ENCODE data around the gene WWOX. TPM values are rescaled to one million over a fixed set of nuclear protein-coding genes. Genes with fewer than 3 reads are reported as not detected.

Gene WWOX
- total RNA-seq, 6 experiments from 2014 or later: 13.0 to 24.3 (median 16.5) TPM

- H3K4me3 ChIP-seq: no peak overlapping the region
- 100% methylated on average over 1 of the region's 1 CpG for WGBS (ENCODE audit: insufficient coverage, low coverage, low lambda C conversion rate, missing lambda C conversion rate)
- no peaks in the 10 kb centered on the region for H3K27me3 ChIP-seq
- DNase-seq (no peak), ATAC-seq (no peak)
- intact Hi-C loops (cut with DNase I): no loop called here
- H3K36me3 ChIP-seq: no peaks in the 10 kb centered on the region
- TF ChIP-seq CTCF (IDR thresholded peaks at IDR 0.05) (no peak), POLR2A (IDR thresholded peaks at IDR 0.05) (no peak)
- H3K4me1 ChIP-seq: peaks cover 0 to 11% (median 0%) of the 10 kb centered on the region in 4 donors
- H3K9me3 ChIP-seq: no peaks in the 10 kb centered on the region
- no peak overlapping the region for H3K27ac ChIP-seq
Measured at GRCh38 chr16:78560997-78561396, 461.5 kb downstream of the WWOX start.

- intact Hi-C loops (cut with DNase I): no loop called here
- H3K9me3 ChIP-seq: no peaks in the 10 kb centered on the region
- TF ChIP-seq POLR2A (IDR thresholded peaks at IDR 0.05) (no peak), CTCF (IDR thresholded peaks at IDR 0.05) (no peak)
- H3K4me3 ChIP-seq: no peak overlapping the region
- 91% methylated on average over 6 of the region's 6 CpGs for WGBS (ENCODE audit: insufficient coverage, low coverage, low lambda C conversion rate, missing lambda C conversion rate)
- H3K27ac ChIP-seq: no peak overlapping the region
- DNase-seq: no peak
- peaks cover 0 to 5% (median 0%) of the 10 kb centered on the region in 4 donors for H3K4me1 ChIP-seq
- H3K27me3 ChIP-seq: no peaks in the 10 kb centered on the region
- ATAC-seq: no peak
- H3K36me3 ChIP-seq: no peaks in the 10 kb centered on the region
Measured at GRCh38 chr16:78562111-78562510, 462.7 kb downstream of the WWOX start.

- DNase-seq (no peak), ATAC-seq (no peak)
- no peak overlapping the region for H3K27ac ChIP-seq
- H3K27me3 ChIP-seq: no peaks in the 10 kb centered on the region
- H3K4me1 ChIP-seq: no peaks in the 10 kb centered on the region
- TF ChIP-seq CTCF (IDR thresholded peaks at IDR 0.05): no peak
- TF ChIP-seq POLR2A (IDR thresholded peaks at IDR 0.05): no peak
- intact Hi-C loops (cut with DNase I): no loop called here
- H3K9me3 ChIP-seq: no peaks in the 10 kb centered on the region
- H3K4me3 ChIP-seq: no peak overlapping the region
- 88% methylated on average over 6 of the region's 8 CpGs for WGBS (ENCODE audit: insufficient coverage, low coverage, low lambda C conversion rate, missing lambda C conversion rate)
- no peaks in the 10 kb centered on the region for H3K36me3 ChIP-seq
Measured at GRCh38 chr16:78562650-78563049, 463.2 kb downstream of the WWOX start.

GRCh38 chr16:78563905-78564304, 464.5 kb downstream of the WWOX start:
- Histone ChIP-seq H3K4me1 (no peaks in the 10 kb centered on the region), H3K27me3 (no peaks in the 10 kb centered on the region), H3K36me3 (no peaks in the 10 kb centered on the region), H3K9me3 (no peaks in the 10 kb centered on the region), H3K27ac (no peak overlapping the region), H3K4me3 (no peak overlapping the region)
- no peak for DNase-seq
- intact Hi-C loops (cut with DNase I): no loop called here
- ATAC-seq: no peak
- 100% methylated on average over 3 of the region's 7 CpGs for WGBS (ENCODE audit: insufficient coverage, low coverage, low lambda C conversion rate, missing lambda C conversion rate)
- TF ChIP-seq CTCF (IDR thresholded peaks at IDR 0.05): no peak
- TF ChIP-seq POLR2A (IDR thresholded peaks at IDR 0.05): no peak

All from right lobe of liver (tissue), 6 donors.